RPMI7951 (cell line): ENCODE measurements around the gene LMNB1. TPM values are rescaled to one million over a fixed set of nuclear protein-coding genes. Genes with fewer than 3 reads are reported as not detected.
"Not testable (repeated sequence)": the region's sequence is repeated elsewhere in the genome, so short reads cannot be mapped to it uniquely, and the experiment has no call there.

Source experiments
- DNase-seq: peaks from one replicate; pipeline ENCODE4 v3.0.0-alpha.2; 2012; ENCODE audit warnings: low read depth
- total RNA-seq: library from RNA; depleted of rRNA; stranded (reverse); fragments of >200 nt; shearing (Covaris generic); gene quantifications from 2 replicates; pipeline ENCODE4 v1.2.3, GENCODE V29; 2014; rRNA removed

Gene LMNB1, protein sequence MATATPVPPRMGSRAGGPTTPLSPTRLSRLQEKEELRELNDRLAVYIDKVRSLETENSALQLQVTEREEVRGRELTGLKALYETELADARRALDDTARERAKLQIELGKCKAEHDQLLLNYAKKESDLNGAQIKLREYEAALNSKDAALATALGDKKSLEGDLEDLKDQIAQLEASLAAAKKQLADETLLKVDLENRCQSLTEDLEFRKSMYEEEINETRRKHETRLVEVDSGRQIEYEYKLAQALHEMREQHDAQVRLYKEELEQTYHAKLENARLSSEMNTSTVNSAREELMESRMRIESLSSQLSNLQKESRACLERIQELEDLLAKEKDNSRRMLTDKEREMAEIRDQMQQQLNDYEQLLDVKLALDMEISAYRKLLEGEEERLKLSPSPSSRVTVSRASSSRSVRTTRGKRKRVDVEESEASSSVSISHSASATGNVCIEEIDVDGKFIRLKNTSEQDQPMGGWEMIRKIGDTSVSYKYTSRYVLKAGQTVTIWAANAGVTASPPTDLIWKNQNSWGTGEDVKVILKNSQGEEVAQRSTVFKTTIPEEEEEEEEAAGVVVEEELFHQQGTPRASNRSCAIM
- 97.9 and 101 TPM in 2 replicates for total RNA-seq

- DNase-seq, result peak; percentile 97
Measured at GRCh38 chr5:126776499-126777256, at the start of gene LMNB1. Gene LMNB1, plus strand, starts transcription at chr5:126777136. Its CDS starts 373 bp downstream, at chr5:126777509.

DNA sequence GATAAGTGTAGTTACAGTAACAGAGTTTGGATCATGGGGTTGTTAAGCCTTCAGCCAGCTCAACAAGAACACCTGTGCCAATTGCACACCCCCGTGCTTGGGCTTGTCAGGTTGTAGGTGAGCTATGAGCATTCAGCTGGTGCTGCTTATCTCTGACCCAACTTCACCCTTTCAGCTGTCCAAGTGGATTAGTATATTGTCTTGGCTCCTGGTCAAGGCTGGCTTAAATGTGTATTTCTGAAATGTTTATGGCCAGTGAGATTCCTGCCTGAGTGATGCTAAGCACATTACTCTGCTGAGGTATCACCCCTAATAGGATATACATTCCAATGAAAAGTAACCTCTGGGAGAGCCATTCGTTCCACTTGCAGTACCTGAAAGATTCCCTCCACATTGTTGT is 44.2 kb upstream of the LMNB1 start:
- DNase-seq, result no peak

GRCh38 chr5:126734573-126734972 is 42.4 kb upstream of the LMNB1 start:
- not testable (repeated sequence) for DNase-seq

- DNase-seq, result peak; percentile 45
Measured at GRCh38 chr5:126736141-126736540, 40.8 kb upstream of the LMNB1 start.

GRCh38 chr5:126741361-126741760 is 35.6 kb upstream of the LMNB1 start:
- no peak for DNase-seq

- no peak for DNase-seq
Measured at GRCh38 chr5:126742425-126742824, 34.5 kb upstream of the LMNB1 start.

- no peak for DNase-seq
Measured at GRCh38 chr5:126744836-126745235, 32.1 kb upstream of the LMNB1 start.

DNA sequence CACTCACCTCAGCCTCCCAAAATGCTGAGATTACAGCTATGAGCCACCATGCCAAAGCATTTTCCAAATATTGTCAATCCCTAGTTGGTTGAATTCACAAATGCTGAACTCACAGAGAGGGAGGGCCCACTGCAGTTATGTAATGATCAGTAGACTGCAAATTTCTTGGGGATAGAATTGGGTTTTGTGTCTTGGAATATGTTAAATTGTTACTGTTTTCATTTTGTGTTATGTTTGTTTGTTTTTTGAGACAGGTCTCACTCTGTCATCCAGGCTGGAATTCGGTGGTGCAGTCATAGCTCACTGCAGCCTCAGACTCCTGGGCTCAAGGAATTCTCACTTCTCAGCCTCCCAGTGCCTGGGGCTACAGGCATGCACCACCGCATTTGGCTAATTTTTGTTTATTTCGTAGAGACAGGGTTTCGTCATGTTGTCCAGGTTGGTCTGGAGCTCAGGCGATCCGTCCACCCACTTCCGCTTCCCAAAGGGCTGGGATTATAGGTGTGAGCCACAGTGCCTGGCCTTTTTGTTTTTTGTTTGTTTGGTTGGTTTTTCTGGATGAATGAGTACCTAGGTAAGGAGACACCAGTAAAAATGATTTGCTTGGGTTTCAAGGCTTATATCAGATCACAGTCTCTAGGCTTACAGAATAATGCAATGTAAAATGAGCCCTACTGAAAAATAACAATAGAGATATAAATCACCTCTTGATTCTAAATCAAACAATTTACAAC is 31.5 kb upstream of the LMNB1 start:
- DNase-seq, result no peak

- DNase-seq, result no peak
Measured at GRCh38 chr5:126746290-126746689, 30.6 kb upstream of the LMNB1 start.

GRCh38 chr5:126752081-126752785 is 24.7 kb upstream of the LMNB1 start:
- DNase-seq, result no peak

GRCh38 chr5:126753227-126753626 is 23.7 kb upstream of the LMNB1 start:
- no peak for DNase-seq

DNA sequence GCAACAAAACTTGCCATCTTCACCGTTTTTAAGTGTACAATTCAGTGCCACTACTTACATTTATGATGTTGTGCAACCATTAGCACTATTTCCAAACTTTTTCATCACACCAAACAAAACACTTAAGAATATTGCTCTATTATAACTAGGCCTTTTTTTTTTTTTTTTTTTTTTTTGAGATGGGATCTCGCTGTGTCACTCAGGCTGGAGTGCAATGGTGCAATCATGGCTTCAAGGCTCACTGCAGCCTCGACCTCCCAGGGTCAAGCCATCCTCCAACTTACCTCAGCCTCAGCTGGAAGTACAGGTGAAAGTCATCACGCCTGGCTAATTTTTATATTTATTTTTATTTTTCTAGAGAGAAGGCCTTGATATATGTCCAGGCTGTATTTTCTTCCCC is 22.3 kb upstream of the LMNB1 start:
- no peak for DNase-seq

- DNase-seq, result no peak
Measured at GRCh38 chr5:126755593-126755992, 21.3 kb upstream of the LMNB1 start.

DNA sequence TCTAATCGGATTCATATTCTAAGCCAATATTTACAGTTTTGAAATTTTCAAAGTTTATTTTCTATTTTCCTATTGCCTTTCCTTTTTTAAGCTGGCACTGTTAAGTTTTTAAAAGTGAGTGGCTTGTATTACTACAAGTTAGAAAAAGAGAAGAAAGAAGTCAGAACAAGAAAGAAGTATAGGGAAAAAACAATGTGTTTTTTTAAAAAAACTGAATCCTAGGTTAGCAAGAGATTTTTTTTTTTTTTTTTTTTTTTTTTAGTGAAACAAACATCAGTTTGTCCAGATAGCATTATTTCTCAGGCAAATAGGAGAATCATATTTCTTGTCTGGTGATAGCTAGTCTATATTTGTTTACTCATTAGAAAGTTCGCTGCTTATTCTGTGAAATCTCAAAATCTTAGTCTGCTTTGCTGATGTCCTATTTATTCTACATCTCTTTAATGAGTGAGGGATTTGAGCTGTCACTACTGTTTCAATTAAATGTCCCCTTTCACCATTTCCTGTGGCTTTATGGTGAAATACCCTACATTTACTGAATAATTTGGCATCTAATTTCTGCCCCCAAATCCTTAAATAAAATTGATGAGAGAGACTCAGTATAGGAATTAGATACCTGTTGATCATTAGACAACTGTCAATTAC is 19.1 kb upstream of the LMNB1 start:
- no peak for DNase-seq

GRCh38 chr5:126763371-126763770 is 13.6 kb upstream of the LMNB1 start:
- DNase-seq, result no peak

DNA sequence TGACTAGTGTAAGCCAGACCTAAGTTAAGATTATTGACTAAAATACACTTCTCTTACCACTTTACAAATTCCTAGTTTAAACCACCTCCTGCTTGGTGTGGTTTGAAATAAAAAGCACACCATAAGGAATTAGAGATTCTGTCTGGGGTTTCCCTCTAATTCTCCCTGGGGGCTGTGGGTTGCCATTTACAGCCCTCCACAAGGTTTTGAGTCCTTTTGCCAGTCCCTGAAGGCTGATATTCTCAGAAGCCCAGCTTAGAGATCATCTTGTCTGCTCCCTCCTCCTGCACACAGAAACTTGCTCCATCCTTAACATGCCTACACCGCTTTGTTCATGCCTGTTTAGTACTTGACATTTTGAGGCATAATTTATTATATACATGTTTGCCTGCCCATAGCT is 7.2 kb upstream of the LMNB1 start:
- DNase-seq, result no peak

DNA sequence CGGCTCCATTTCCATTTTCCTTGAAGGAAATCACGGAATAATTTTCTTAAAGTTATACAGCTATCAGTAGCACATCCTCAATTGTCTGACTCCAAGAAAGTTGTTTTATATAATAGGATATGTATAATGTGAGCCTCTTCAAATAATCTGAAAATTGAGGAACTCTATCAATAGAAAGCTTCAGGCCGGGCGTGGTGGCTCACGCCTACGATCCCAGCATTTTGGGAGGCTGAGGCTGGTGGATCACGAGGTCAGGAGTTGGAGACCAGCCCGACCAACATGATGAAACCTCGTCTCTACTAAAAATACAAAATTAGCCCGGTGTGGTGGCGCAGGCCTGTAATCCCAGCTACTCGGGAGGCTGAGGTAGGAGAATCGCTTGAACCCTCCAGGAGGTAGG is 3.4 kb upstream of the LMNB1 start:
- DNase-seq, result not testable (repeated sequence)

GRCh38 chr5:126774595-126774994 is 2.3 kb upstream of the LMNB1 start:
- DNase-seq, result not testable (repeated sequence)

DNA sequence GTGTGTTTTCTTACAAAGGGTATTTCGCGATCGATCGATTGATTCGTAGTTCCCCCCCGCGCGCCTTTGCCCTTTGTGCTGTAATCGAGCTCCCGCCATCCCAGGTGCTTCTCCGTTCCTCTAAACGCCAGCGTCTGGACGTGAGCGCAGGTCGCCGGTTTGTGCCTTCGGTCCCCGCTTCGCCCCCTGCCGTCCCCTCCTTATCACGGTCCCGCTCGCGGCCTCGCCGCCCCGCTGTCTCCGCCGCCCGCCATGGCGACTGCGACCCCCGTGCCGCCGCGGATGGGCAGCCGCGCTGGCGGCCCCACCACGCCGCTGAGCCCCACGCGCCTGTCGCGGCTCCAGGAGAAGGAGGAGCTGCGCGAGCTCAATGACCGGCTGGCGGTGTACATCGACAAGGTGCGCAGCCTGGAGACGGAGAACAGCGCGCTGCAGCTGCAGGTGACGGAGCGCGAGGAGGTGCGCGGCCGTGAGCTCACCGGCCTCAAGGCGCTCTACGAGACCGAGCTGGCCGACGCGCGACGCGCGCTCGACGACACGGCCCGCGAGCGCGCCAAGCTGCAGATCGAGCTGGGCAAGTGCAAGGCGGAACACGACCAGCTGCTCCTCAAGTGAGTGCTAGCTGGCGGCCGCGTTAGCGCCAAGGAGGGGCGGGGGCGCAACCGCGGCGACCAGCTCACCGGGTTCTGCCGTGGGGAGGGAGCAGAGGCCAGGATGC is 480 bp downstream of the LMNB1 start:
- DNase-seq, result peak; percentile 54
